ENCODE results near the gene PRRG2.

GRCh38 chr19:49553451-49554271 lies 27.5 kb upstream of the PRRG2 start:
- TF ChIP-seq CTCF (IDR thresholded peaks at IDR 0.05): no peak
- TF ChIP-seq POLR2A (IDR thresholded peaks at IDR 0.05): no peak
- TF ChIP-seq POLR2AphosphoS5 (IDR thresholded peaks at IDR 0.05): no peak
